HEK293 (cell line): ENCODE data around the gene NCK2.

Source experiments
- CTCF ChIA-PET: fragments of 350-600 bp; formaldehyde crosslinking; extraction: SDS; loops from one replicate; lab custom pipeline; 2021; ENCODE audit warnings: antibody characterized with exemption; lab: Yijun Ruan, JAX
- POLR2A ChIA-PET: fragments of 300-600 bp; formaldehyde crosslinking; extraction: SDS; loops from one replicate; lab custom pipeline; 2020; ENCODE audit warnings: antibody characterized with exemption, inconsistent platforms; lab: Yijun Ruan, JAX
- H3K27ac ChIP-seq: fragments of 200-500 bp; sonication (Bioruptor generic); 2 replicates; pipeline ENCODE4 v1.5.1; 2014; ENCODE audit warnings: low read depth, low read length, control low read depth, inconsistent platforms; ENCODE audit errors: extremely low read depth
- H3K36me3 ChIP-seq, 2 experiments: fragments of 200-500 bp in 1 of 2; sonication (Bioruptor generic) in 1 of 2; 1 replicate in 1 of 2; 2 replicates in 1 of 2; pipeline ENCODE4 v1.5.1; 2014 to 2017; ENCODE audit warnings: inconsistent platforms in 2 of 2, low read length in 2 of 2; ENCODE audit not compliant: control insufficient read depth in 2 of 2, insufficient read depth in 1 of 2
- H3K4me1 ChIP-seq: fragments of 200-500 bp; sonication (Bioruptor generic); 2 replicates; pipeline ENCODE4 v1.5.1; 2014; ENCODE audit warnings: mild to moderate bottlenecking, low read length, inconsistent platforms; ENCODE audit not compliant: control insufficient read depth, insufficient read depth
- H3K4me3 ChIP-seq: 2 replicates; pipeline ENCODE4 v1.5.1; 2011; ENCODE audit warnings: low read depth, mild to moderate bottlenecking, control low read depth, low read length, moderate library complexity
- H3K9me3 ChIP-seq: fragments of 200-500 bp; sonication (Bioruptor generic); 2 replicates; pipeline ENCODE4 v1.5.1; 2014; ENCODE audit warnings: low read depth, low read length, inconsistent platforms; ENCODE audit not compliant: control insufficient read depth, insufficient read depth
- AEBP2 ChIP-seq: fragments of 450-650 bp; formaldehyde crosslinking; IDR thresholded peaks from 2 replicates; pipeline ENCODE4 v1.5.1; 2016; ENCODE audit warnings: missing biosample characterization, missing genetic modification characterization, borderline replicate concordance
- ATF2 ChIP-seq: fragments of 450-650 bp; formaldehyde crosslinking; IDR thresholded peaks from 2 replicates; pipeline ENCODE4 v1.5.1; 2016; ENCODE audit warnings: missing biosample characterization, missing genetic modification characterization, low read depth
- BCL11A ChIP-seq: fragments of 450-650 bp; formaldehyde crosslinking; IDR thresholded peaks from 2 replicates; pipeline ENCODE4 v1.5.1; 2016; ENCODE audit warnings: low read depth, missing biosample characterization, missing genetic modification characterization
- EGR2 ChIP-seq: fragments of 450-650 bp; formaldehyde crosslinking; IDR thresholded peaks from 2 replicates; pipeline ENCODE4 v1.5.1; 2016; ENCODE audit warnings: low read depth, missing biosample characterization, missing genetic modification characterization
- FEZF1 ChIP-seq: fragments of 450-650 bp; formaldehyde crosslinking; IDR thresholded peaks from 2 replicates; pipeline ENCODE4 v1.5.1; 2016; ENCODE audit warnings: missing biosample characterization, missing genetic modification characterization
- GLI4 ChIP-seq: fragments of 450-650 bp; formaldehyde crosslinking; IDR thresholded peaks from 2 replicates; pipeline ENCODE4 v1.5.1; 2016; ENCODE audit warnings: missing biosample characterization, missing genetic modification characterization
- GLIS2 ChIP-seq: fragments of 450-650 bp; formaldehyde crosslinking; IDR thresholded peaks from 2 replicates; pipeline ENCODE4 v1.5.1; 2016; ENCODE audit warnings: missing biosample characterization, missing genetic modification characterization
- OVOL3 ChIP-seq: fragments of 450-650 bp; formaldehyde crosslinking; IDR thresholded peaks from 2 replicates; pipeline ENCODE4 v1.5.1; 2016; ENCODE audit warnings: missing biosample characterization, missing genetic modification characterization
- SP2 ChIP-seq: fragments of 450-650 bp; formaldehyde crosslinking; IDR thresholded peaks from 2 replicates; pipeline ENCODE4 v1.5.1; 2016; ENCODE audit warnings: missing biosample characterization, missing genetic modification characterization
- SP3 ChIP-seq: fragments of 450-650 bp; formaldehyde crosslinking; IDR thresholded peaks from 2 replicates; pipeline ENCODE4 v1.5.1; 2016; ENCODE audit warnings: missing biosample characterization, missing genetic modification characterization
- TRIM28 ChIP-seq: IDR thresholded peaks from 2 replicates; pipeline ENCODE4 v1.6.1; 2011; ENCODE audit warnings: low read length, control low read depth, borderline replicate concordance
- ZFP37 ChIP-seq: fragments of 450-650 bp; formaldehyde crosslinking; IDR thresholded peaks from 2 replicates; pipeline ENCODE4 v1.5.1; 2016; ENCODE audit warnings: missing biosample characterization, missing genetic modification characterization
- ZNF2 ChIP-seq: fragments of 450-650 bp; formaldehyde crosslinking; IDR thresholded peaks from 2 replicates; pipeline ENCODE4 v1.5.1; 2016; ENCODE audit warnings: missing biosample characterization, missing genetic modification characterization
- ZNF23 ChIP-seq: fragments of 450-650 bp; formaldehyde crosslinking; IDR thresholded peaks from 2 replicates; pipeline ENCODE4 v1.5.1; 2016; ENCODE audit warnings: missing biosample characterization, missing genetic modification characterization, borderline replicate concordance
- ZNF335 ChIP-seq: fragments of 450-650 bp; formaldehyde crosslinking; conservative IDR thresholded peaks from 2 replicates; pipeline ENCODE4 v1.5.1; 2016; ENCODE audit warnings: missing biosample characterization, missing genetic modification characterization
- ZNF341 ChIP-seq: fragments of 450-650 bp; formaldehyde crosslinking; IDR thresholded peaks from 2 replicates; pipeline ENCODE4; 2016; ENCODE audit warnings: low read depth, missing biosample characterization, missing genetic modification characterization
- ZNF37A ChIP-seq: fragments of 450-650 bp; IDR thresholded peaks from 2 replicates; pipeline ENCODE4 v1.5.1; 2018; ENCODE audit warnings: missing biosample characterization, missing genetic modification characterization
- ZNF416 ChIP-seq: fragments of 450-650 bp; formaldehyde crosslinking; IDR thresholded peaks from 2 replicates; pipeline ENCODE4 v1.5.1; 2016; ENCODE audit warnings: missing biosample characterization, missing genetic modification characterization
- ZNF488 ChIP-seq: fragments of 450-650 bp; formaldehyde crosslinking; IDR thresholded peaks from 2 replicates; pipeline ENCODE4 v1.5.1; 2016; ENCODE audit warnings: missing biosample characterization, missing genetic modification characterization
- ZNF510 ChIP-seq: fragments of 450-650 bp; formaldehyde crosslinking; IDR thresholded peaks from 2 replicates; pipeline ENCODE4 v1.5.1; 2018; ENCODE audit warnings: mild to moderate bottlenecking, missing genetic modification characterization, missing biosample characterization; ENCODE audit not compliant: insufficient replicate concordance
- ZNF513 ChIP-seq: fragments of 450-650 bp; IDR thresholded peaks from 2 replicates; pipeline ENCODE4 v1.5.1; 2018; ENCODE audit warnings: missing biosample characterization, missing genetic modification characterization
- ZNF544 ChIP-seq: fragments of 450-650 bp; formaldehyde crosslinking; IDR thresholded peaks from 2 replicates; pipeline ENCODE4 v1.5.0; 2017; ENCODE audit warnings: missing biosample characterization, missing genetic modification characterization
- ZNF548 ChIP-seq: fragments of 450-650 bp; formaldehyde crosslinking; IDR thresholded peaks from 2 replicates; pipeline ENCODE4 v1.5.1; 2016; ENCODE audit warnings: missing biosample characterization, missing genetic modification characterization
- ZNF549 ChIP-seq: fragments of 450-650 bp; IDR thresholded peaks from 2 replicates; pipeline ENCODE4 v1.5.1; 2018; ENCODE audit warnings: missing biosample characterization, missing genetic modification characterization, mild to moderate bottlenecking, inconsistent platforms, moderate library complexity
- ZNF560 ChIP-seq: fragments of 450-650 bp; formaldehyde crosslinking; IDR thresholded peaks from 2 replicates; pipeline ENCODE4 v1.5.1; 2017; ENCODE audit warnings: missing biosample characterization, missing genetic modification characterization, borderline replicate concordance
- ZNF596 ChIP-seq: fragments of 450-650 bp; IDR thresholded peaks from 2 replicates; pipeline ENCODE4 v1.5.0; 2018; ENCODE audit warnings: missing biosample characterization, mild to moderate bottlenecking, missing genetic modification characterization, moderate library complexity
- ZNF610 ChIP-seq: fragments of 450-650 bp; formaldehyde crosslinking; IDR thresholded peaks from 2 replicates; pipeline ENCODE4 v1.5.1; 2016; ENCODE audit warnings: missing biosample characterization, missing genetic modification characterization, borderline replicate concordance
- ZNF626 ChIP-seq: fragments of 450-650 bp; sonication (Bioruptor Pico); formaldehyde crosslinking; IDR thresholded peaks from 2 replicates; pipeline ENCODE4 v1.5.1; 2018; ENCODE audit warnings: missing biosample characterization, missing genetic modification characterization, inconsistent platforms
- ZNF654 ChIP-seq: fragments of 450-650 bp; formaldehyde crosslinking; IDR thresholded peaks from 2 replicates; pipeline ENCODE4 v1.5.1; 2016; ENCODE audit warnings: low read depth, missing biosample characterization, missing genetic modification characterization
- ZNF692 ChIP-seq: fragments of 450-650 bp; formaldehyde crosslinking; IDR thresholded peaks from 2 replicates; pipeline ENCODE4 v1.5.1; 2016; ENCODE audit warnings: missing biosample characterization, missing genetic modification characterization
- ZNF76 ChIP-seq: fragments of 450-650 bp; formaldehyde crosslinking; IDR thresholded peaks from 2 replicates; pipeline ENCODE4; 2016; ENCODE audit warnings: low read depth, missing biosample characterization, missing genetic modification characterization, borderline replicate concordance
- ZNF776 ChIP-seq: fragments of 450-650 bp; formaldehyde crosslinking; IDR thresholded peaks from 2 replicates; pipeline ENCODE4 v1.5.0; 2017; ENCODE audit warnings: missing biosample characterization, missing genetic modification characterization, borderline replicate concordance
- ZSCAN16 ChIP-seq: fragments of 450-650 bp; formaldehyde crosslinking; IDR thresholded peaks from 2 replicates; pipeline ENCODE4 v1.5.1; 2016; ENCODE audit warnings: missing biosample characterization, missing genetic modification characterization

Gene NCK2

GRCh38 chr2:105924932-105925331 is 180.2 kb downstream of the NCK2 start:
- TF ChIP-seq ZNF596 (tag by site-specific recombination), result no peak
- no peak for TF ChIP-seq GLIS2 (tag by site-specific recombination)
- TF ChIP-seq BCL11A (tag by site-specific recombination), result no peak
- no peak for TF ChIP-seq ZSCAN16 (tag by site-specific recombination)
- TF ChIP-seq ZNF513, result no peak
- no peak for TF ChIP-seq ZNF341 (tag by site-specific recombination)
- no peak for TF ChIP-seq ZNF416 (tag by site-specific recombination)
- TF ChIP-seq ZNF37A (tag by site-specific recombination), result no peak
- TF ChIP-seq ZNF335 (tag by site-specific recombination), result no peak
- TF ChIP-seq ZNF488 (tag by site-specific recombination), result no peak
- TF ChIP-seq AEBP2, result no peak
- no peak for TF ChIP-seq ZNF610 (tag by site-specific recombination)
- no peak for TF ChIP-seq GLI4 (tag by site-specific recombination)
- no peak for TF ChIP-seq ZNF23
- TF ChIP-seq TRIM28, result no peak
- no peak for TF ChIP-seq ZNF626 (tag by site-specific recombination)
- POLR2A ChIA-PET, result no interaction called here
- CTCF ChIA-PET, result no interaction called here
- Histone ChIP-seq H3K4me3 (no peak overlapping the region), H3K4me1 (no peaks in the 10 kb centered on the region), H3K27ac (no peak overlapping the region), H3K9me3 (no peaks in the 10 kb centered on the region), H3K36me3 (no peaks in the 10 kb centered on the region)

GRCh38 chr2:105925390-105925789 is 180.7 kb downstream of the NCK2 start:
- CTCF ChIA-PET, result no interaction called here
- Histone ChIP-seq H3K36me3 (no peaks in the 10 kb centered on the region), H3K27ac (no peak overlapping the region), H3K4me1 (no peaks in the 10 kb centered on the region), H3K4me3 (no peak overlapping the region), H3K9me3 (no peaks in the 10 kb centered on the region)
- POLR2A ChIA-PET, result no interaction called here
- TF ChIP-seq SP3 (no peak), ZNF560 (tag by site-specific recombination) (no peak), ZNF654 (tag by site-specific recombination) (no peak), ZNF416 (tag by site-specific recombination) (no peak), OVOL3 (tag by site-specific recombination) (no peak), FEZF1 (tag by site-specific recombination) (no peak), ZNF692 (tag by site-specific recombination) (no peak), EGR2 (tag by site-specific recombination) (no peak), ZNF549 (tag by site-specific recombination) (no peak), ZNF76 (tag by site-specific recombination) (no peak), ZNF544 (tag by site-specific recombination) (no peak), ZNF776 (tag by site-specific recombination) (no peak), ZNF510 (tag by site-specific recombination) (no peak), ZNF2 (tag by site-specific recombination) (no peak), SP2 (tag by site-specific recombination) (no peak), ZFP37 (no peak), ATF2 (tag by site-specific recombination) (no peak), ZNF548 (tag by site-specific recombination) (no peak)
